ENCODE data around the gene HACL1.

Gene HACL1

DNA sequence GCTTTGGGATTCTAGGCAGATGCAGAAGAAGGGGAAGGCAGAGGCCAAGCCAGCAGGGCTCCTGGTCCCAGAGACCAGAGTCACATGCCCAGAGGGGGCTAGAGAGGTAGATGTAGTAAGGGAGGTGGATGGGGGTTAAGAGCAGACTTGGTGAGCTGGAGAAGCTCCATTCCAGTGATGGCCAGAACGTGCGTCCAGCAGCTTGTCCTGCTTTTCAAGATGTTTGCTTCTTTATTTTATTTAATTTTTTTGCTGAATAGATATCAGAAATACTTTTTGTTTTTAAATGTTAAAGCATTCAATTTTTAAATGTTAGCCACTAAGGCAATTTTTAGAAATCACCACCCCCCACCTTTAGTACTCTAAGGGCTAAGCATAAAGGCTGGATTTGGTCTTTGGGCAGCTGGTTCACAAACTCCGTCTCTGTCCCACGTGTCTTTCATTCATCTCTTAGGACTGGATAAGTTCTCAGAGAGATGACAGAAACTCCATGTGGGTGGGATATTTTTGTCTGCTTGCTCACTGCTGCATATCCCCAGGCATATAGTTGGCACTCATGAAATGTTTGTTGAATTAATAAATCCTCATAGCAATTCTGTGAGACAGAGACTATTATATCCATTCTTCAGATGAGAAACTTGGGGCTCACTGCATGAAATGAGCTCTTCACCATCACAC lies 86.6 kb downstream of the HACL1 start:
- no peak for DNase-seq (ENCODE audit: low read depth)
- in situ Hi-C loops (cut with HindIII; ENCODE audit: low sequenced_read_pairs): no loop called here
- H3K4me3 ChIP-seq (ENCODE audit: low read depth, low read length): no peak overlapping the region
- TF ChIP-seq, protein P1, sequence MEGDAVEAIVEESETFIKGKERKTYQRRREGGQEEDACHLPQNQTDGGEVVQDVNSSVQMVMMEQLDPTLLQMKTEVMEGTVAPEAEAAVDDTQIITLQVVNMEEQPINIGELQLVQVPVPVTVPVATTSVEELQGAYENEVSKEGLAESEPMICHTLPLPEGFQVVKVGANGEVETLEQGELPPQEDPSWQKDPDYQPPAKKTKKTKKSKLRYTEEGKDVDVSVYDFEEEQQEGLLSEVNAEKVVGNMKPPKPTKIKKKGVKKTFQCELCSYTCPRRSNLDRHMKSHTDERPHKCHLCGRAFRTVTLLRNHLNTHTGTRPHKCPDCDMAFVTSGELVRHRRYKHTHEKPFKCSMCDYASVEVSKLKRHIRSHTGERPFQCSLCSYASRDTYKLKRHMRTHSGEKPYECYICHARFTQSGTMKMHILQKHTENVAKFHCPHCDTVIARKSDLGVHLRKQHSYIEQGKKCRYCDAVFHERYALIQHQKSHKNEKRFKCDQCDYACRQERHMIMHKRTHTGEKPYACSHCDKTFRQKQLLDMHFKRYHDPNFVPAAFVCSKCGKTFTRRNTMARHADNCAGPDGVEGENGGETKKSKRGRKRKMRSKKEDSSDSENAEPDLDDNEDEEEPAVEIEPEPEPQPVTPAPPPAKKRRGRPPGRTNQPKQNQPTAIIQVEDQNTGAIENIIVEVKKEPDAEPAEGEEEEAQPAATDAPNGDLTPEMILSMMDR (IDR thresholded peaks at IDR 0.05; ENCODE audit: low read depth, low read length, missing control alignments): no peak

DNA sequence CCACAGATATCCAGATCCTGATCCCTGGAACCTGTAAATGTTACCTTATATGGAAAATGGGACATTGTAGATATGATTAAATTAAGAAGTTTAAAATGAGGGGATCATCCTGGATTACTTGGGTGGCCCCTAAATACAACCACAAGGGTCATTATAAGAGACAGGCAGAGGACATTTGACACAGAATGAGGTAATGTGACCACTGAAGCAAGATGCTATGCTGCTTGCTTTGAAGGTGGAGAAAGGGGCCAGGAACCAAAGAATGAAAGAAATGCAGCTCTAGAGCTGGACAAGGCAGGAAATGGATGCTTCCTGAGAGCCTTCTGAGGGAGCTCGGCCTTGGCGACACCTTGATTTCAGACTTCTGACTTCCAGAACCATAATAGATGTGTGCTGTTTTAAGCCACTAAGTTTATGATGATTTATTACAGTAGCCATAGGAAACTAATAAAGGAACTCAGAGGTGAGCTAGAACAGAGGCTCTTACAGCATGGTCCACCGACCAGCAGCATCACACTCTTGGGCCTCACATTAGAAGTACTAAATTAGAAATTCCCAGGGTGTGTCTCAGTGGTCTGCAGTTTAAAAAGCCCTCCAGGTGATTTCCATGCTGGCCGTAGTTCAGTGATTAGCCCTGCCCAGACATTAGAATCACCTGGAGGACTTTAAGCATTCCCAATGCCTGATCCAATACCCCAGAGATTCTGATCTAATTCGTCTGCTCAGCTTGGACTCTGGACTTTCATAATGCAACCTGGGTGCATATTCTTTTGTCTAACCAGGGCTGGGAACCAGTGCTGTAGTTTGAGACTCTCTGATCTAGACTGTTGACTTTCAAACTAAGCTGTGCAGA lies 87.3 kb downstream of the HACL1 start:
- DNase-seq (ENCODE audit: low read depth): no peak
- in situ Hi-C loops (cut with HindIII; ENCODE audit: low sequenced_read_pairs): no loop called here
- TF ChIP-seq, protein P1 (IDR thresholded peaks at IDR 0.05; ENCODE audit: low read depth, low read length, missing control alignments): no peak
- H3K4me3 ChIP-seq (ENCODE audit: low read depth, low read length): no peak overlapping the region

DNA sequence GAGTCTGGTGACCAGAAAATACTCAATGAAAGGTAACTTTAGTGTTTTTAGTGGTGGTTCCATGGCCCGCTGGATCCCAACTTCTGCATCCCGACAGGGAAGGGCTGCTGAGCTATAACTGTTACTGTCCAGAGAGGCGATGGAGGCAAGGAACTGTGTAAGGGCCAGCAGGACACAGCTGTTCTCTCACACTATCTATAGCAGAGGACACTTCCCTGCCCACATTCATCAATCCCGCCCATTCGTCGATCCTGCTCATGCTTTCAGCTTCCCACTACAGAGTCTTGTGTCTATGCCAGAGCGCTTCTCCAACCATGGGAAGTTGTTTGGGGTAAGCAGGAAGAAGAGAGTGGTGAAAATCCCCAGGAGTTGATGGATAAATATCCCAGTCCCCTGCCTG lies 88.3 kb downstream of the HACL1 start:
- H3K4me3 ChIP-seq (ENCODE audit: low read depth, low read length): no peak overlapping the region
- TF ChIP-seq, protein P1 (IDR thresholded peaks at IDR 0.05; ENCODE audit: low read depth, low read length, missing control alignments): no peak
- in situ Hi-C loops (cut with HindIII; ENCODE audit: low sequenced_read_pairs): no loop called here
- no peak for DNase-seq (ENCODE audit: low read depth)

DNA sequence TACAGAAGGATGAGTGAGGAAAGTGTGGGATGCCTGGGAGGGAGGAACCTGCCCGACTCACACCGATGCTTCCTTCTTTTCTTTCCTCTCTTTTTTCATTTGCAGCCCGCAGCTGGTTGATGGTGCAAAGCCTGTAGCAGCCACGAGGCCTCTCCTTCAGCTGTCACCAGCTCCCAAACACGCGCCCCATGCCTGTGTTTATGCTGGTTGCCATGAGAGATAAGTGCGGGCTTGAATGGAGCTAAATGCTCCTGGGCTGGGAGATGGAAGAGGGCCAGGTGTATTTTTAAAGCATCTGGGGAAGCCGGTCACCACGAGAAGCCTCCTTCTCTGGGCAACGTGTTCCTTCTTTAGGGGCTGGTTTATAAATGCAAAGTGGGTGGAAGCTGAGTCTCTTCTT lies 89.2 kb downstream of the HACL1 start:
- no peak overlapping the region for H3K4me3 ChIP-seq (ENCODE audit: low read depth, low read length)
- in situ Hi-C loops (cut with HindIII; ENCODE audit: low sequenced_read_pairs): no loop called here
- peak; percentile 22 for DNase-seq (ENCODE audit: low read depth)
- TF ChIP-seq, protein P1 (IDR thresholded peaks at IDR 0.05; ENCODE audit: low read depth, low read length, missing control alignments): no peak

DNA sequence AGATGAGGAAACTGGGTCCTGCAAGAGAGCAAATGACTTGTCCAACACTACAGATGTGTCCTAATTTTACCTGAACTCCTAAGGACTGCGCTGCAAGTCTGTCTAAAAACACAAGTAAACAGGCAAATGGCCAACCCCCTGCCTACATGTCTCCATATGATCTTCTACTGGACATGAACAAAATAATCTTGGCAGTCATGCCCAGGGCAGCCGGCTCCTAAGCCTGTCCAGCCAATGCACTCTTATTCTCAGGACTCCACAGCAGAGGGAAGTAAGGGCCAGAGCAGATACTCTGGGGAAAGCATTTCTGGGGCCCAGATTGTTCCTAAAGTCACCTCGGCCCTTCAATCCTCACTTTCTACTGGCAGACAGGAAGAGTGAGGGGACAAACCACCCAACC lies 90.2 kb downstream of the HACL1 start:
- TF ChIP-seq, protein P1 (IDR thresholded peaks at IDR 0.05; ENCODE audit: low read depth, low read length, missing control alignments): no peak
- DNase-seq (ENCODE audit: low read depth): no peak
- H3K4me3 ChIP-seq (ENCODE audit: low read depth, low read length): no peak overlapping the region
- in situ Hi-C loops (cut with HindIII; ENCODE audit: low sequenced_read_pairs): no loop called here
